HCT116 (cell line): ENCODE measurements around the gene DUS3L. TPM values are rescaled to one million over a fixed set of nuclear protein-coding genes. Genes with fewer than 3 reads are reported as not detected.

ENCODE experiments used
- ATAC-seq: fragments of 200-7000 bp; cut with Tn5 transposase; 2 replicates; pipeline ENCODE4 v1.9.1; 2020; ENCODE audit warnings: mild to moderate bottlenecking, moderate library complexity
- BruUV-seq: library from RNA; stranded (reverse); fragments of 400-500 nt; replicated peaks from 2 replicates; lab custom pipeline; 2021; lab: Mats Ljungman, UMichigan
- CTCF ChIA-PET: fragments of 300-600 bp; sonication (Branson Sonifier 250); formaldehyde crosslinking; loops from one replicate; lab custom pipeline; 2021; ENCODE audit warnings: antibody characterized with exemption; lab: Charles Lee
- POLR2A ChIA-PET: fragments of 300-600, 350-600 bp; sonication (Branson Sonifier 250); formaldehyde crosslinking; loops from one replicate; lab custom pipeline; 2021; ENCODE audit warnings: antibody characterized with exemption; lab: Charles Lee
- RAD21 ChIA-PET, 2 experiments: fragments of 300-600 bp; sonication (Branson Sonifier 250); formaldehyde crosslinking; loops; one replicate each; lab custom pipeline; 2023; ENCODE audit warnings: low total read pairs in 2 of 2; ENCODE audit not compliant: uncharacterized antibody in 2 of 2, unreplicated experiment in 2 of 2, low non-redundant PET in 1 of 2; lab: Charles Lee
- DNase-seq: peaks from one replicate; pipeline ENCODE4 v3.0.0-alpha.2; 2010; ENCODE audit warnings: low read depth, low spot score
- H2AFZ ChIP-seq: fragments of 200-600 bp; shearing (Covaris generic), sonication (generic); 2 replicates; pipeline ENCODE4 v1.6.1; 2017; ENCODE audit warnings: low read depth, mixed run types, mixed read lengths, antibody characterized with exemption, low read length; ENCODE audit not compliant: poor library complexity, severe bottlenecking
- H3K27ac ChIP-seq: 2 replicates; pipeline ENCODE4 v1.5.1; 2012; ENCODE audit warnings: low read depth, low read length
- H3K27me3 ChIP-seq: fragments of 200-600 bp; sonication (generic); 2 replicates; pipeline ENCODE4 v1.6.1; 2016; ENCODE audit warnings: mixed run types, low read length, mixed read lengths; ENCODE audit not compliant: insufficient read depth
- H3K36me3 ChIP-seq, 2 experiments: fragments of 200-500 bp in 1 of 2; fragments of 200-600 bp in 1 of 2; sonication (Bioruptor generic) in 1 of 2; sonication (generic) in 1 of 2; 2 replicates each; pipeline versions ENCODE4 v1.5.1 to v1.6.1; 2014 to 2016; ENCODE audit warnings: low read length in 2 of 2, inconsistent platforms in 1 of 2, mixed read lengths in 1 of 2, mixed run types in 1 of 2; ENCODE audit not compliant: insufficient read depth in 2 of 2, control insufficient read depth in 1 of 2
- H3K4me1 ChIP-seq, 2 experiments: fragments of 200-600 bp in 1 of 2; sonication (generic) in 1 of 2; 2 replicates each; pipeline versions ENCODE4 v1.5.1 to v1.6.1; 2012 to 2017; ENCODE audit warnings: low read length in 2 of 2, inconsistent platforms in 1 of 2, mild to moderate bottlenecking in 1 of 2, mixed read lengths in 1 of 2, mixed run types in 1 of 2, moderate library complexity in 1 of 2; ENCODE audit not compliant: insufficient read depth in 2 of 2, control insufficient read depth in 1 of 2
- H3K4me2 ChIP-seq: fragments of 200-600 bp; sonication (generic); 2 replicates; pipeline ENCODE4 v1.6.1; 2017; ENCODE audit warnings: mixed run types, low read length, mixed read lengths
- H3K4me3 ChIP-seq, 2 experiments: fragments of 200-600 bp in 1 of 2; sonication (generic) in 1 of 2; replicated peaks in 1 of 2; 2 replicates each; pipeline ENCODE4 v1.5.1; 2011 to 2016; ENCODE audit warnings: low read length in 2 of 2, control low read depth in 1 of 2, low read depth in 1 of 2, mild to moderate bottlenecking in 1 of 2, mixed read lengths in 1 of 2, mixed run types in 1 of 2
- H3K79me2 ChIP-seq: fragments of 200-600 bp; sonication (generic); 2 replicates; pipeline ENCODE4 v1.6.1; 2017; ENCODE audit warnings: mild to moderate bottlenecking, mixed run types, low read length, moderate library complexity, mixed read lengths; ENCODE audit not compliant: insufficient read depth
- H3K9ac ChIP-seq: fragments of 200-600 bp; sonication (generic); 2 replicates; pipeline ENCODE4 v1.6.1; 2016; ENCODE audit warnings: low read length, mixed read lengths
- H3K9me2 ChIP-seq: fragments of 200-600 bp; sonication (generic), shearing (Covaris generic); 2 replicates; pipeline ENCODE4 v1.6.1; 2017; ENCODE audit warnings: mixed run types, mild to moderate bottlenecking, moderate library complexity; ENCODE audit not compliant: insufficient read depth
- H3K9me3 ChIP-seq, 2 experiments: fragments of 200-500 bp in 1 of 2; fragments of 200-600 bp in 1 of 2; sonication (Bioruptor generic) in 1 of 2; sonication (generic) in 1 of 2; 2 replicates each; pipeline ENCODE4 v1.6.1; 2014 to 2017; ENCODE audit warnings: low read length in 2 of 2, mixed read lengths in 2 of 2, inconsistent platforms in 1 of 2, low read depth in 1 of 2, mild to moderate bottlenecking in 1 of 2, mixed run types in 1 of 2, moderate library complexity in 1 of 2; ENCODE audit not compliant: control insufficient read depth in 1 of 2, insufficient read depth in 1 of 2
- H4K20me1 ChIP-seq: fragments of 200-600 bp; sonication (generic), shearing (Covaris generic); 2 replicates; pipeline ENCODE4 v1.6.1; 2017; ENCODE audit warnings: mixed run types, mild to moderate bottlenecking, moderate library complexity; ENCODE audit not compliant: insufficient read depth
- CEBPB ChIP-seq: IDR thresholded peaks from 2 replicates; pipeline ENCODE4 v1.6.1; 2012; ENCODE audit warnings: low read depth
- EGR1 ChIP-seq: IDR thresholded peaks from 2 replicates; pipeline ENCODE4 v1.6.1; 2012; ENCODE audit warnings: low read depth
- ELF1 ChIP-seq: IDR thresholded peaks from 2 replicates; pipeline ENCODE4 v1.6.1; 2012; ENCODE audit warnings: low read depth, borderline replicate concordance
- EZH2 ChIP-seq: fragments of 200-600 bp; sonication (generic); IDR thresholded peaks from 2 replicates; pipeline ENCODE4 v1.6.1; 2017; ENCODE audit warnings: antibody characterized with exemption, mixed run types
- EZH2phosphoT487 ChIP-seq: fragments of 200-600 bp; IDR thresholded peaks from 2 replicates; pipeline ENCODE4 v1.6.1; 2018; ENCODE audit warnings: antibody characterized with exemption, borderline replicate concordance
- FOSL1 ChIP-seq: IDR thresholded peaks from 2 replicates; pipeline ENCODE4 v1.6.1; 2012; ENCODE audit warnings: low read depth
- JUND ChIP-seq: IDR thresholded peaks from 2 replicates; pipeline ENCODE4 v1.6.1; 2012
- POLR2A ChIP-seq: IDR thresholded peaks from 2 replicates; pipeline ENCODE4 v1.7.0; 2011; ENCODE audit warnings: borderline replicate concordance; ENCODE audit not compliant: insufficient read depth, insufficient read length; ENCODE audit errors: extremely low read depth
- POLR2AphosphoS5 ChIP-seq: IDR thresholded peaks from 2 replicates; pipeline ENCODE4 v1.6.1; 2011; ENCODE audit warnings: mild to moderate bottlenecking, low read depth, low read length, moderate library complexity
- SIN3A ChIP-seq: IDR thresholded peaks from 2 replicates; pipeline ENCODE4 v1.6.1; 2012; ENCODE audit warnings: low read depth
- TCF7L2 ChIP-seq: IDR thresholded peaks from 2 replicates; pipeline ENCODE4 v1.7.0; 2011; ENCODE audit warnings: borderline replicate concordance, inconsistent platforms; ENCODE audit not compliant: insufficient read depth, insufficient read length; ENCODE audit errors: extremely low read depth
- intact Hi-C: fragments of 100-400 bp; cut with micrococcal nuclease; formaldehyde crosslinking; loops from 2 replicates; pipeline ENCODE4 v1.10.0; 2022
- total RNA-seq: library from RNA; stranded (reverse); gene quantifications from one replicate; pipeline ENCODE4 v1.2.1, GENCODE V29; 2021; ENCODE audit not compliant: unreplicated experiment
- TF ChIP-seq, protein P1 (sequence below): IDR thresholded peaks from 2 replicates; pipeline ENCODE4 v1.6.1; 2012; ENCODE audit warnings: low read depth

DUS3L gene
- total RNA-seq, 1 experiment from 2014 or later: 78.1 TPM

DNA sequence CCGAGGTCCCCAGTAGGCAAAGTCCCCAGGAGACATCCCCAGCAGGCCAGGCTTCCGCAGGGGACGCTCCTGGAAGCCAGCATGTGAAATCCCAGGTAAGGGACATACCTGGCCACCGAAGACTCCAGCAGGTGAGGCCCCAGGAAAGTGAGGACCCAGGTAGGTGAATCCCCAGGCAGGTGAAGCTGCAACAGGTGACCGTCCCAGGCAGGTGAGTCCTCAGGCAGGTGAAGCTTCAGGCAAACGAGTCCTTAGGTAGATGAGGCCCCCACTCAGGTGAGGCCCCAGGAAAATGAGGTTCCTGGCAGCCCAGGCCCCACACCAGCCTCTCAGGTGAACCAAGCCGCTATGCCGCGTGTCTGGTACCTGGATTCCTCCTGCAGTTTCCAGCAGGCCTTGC is 40.2 kb upstream of the DUS3L start:
- ChIA-PET RAD21 (no interaction called here), POLR2A (no interaction called here), CTCF (no interaction called here)
- intact Hi-C loops: no loop called here
- Histone ChIP-seq H3K9ac (no peak overlapping the region), H3K9me2 (no peaks in the 10 kb centered on the region), H3K36me3 (no peaks in the 10 kb centered on the region), H3K4me1 (peaks cover 14 to 33% of the 10 kb centered on the region in 2 experiments), H3K79me2 (no peaks in the 10 kb centered on the region), H2AFZ (no peak overlapping the region), H3K9me3 (no peaks in the 10 kb centered on the region), H3K27ac (no peak overlapping the region), H4K20me1 (no peaks in the 10 kb centered on the region), H3K4me2 (no peak overlapping the region), H3K27me3 (no peaks in the 10 kb centered on the region), H3K4me3 (no peak overlapping the region)
- BruUV-seq: no TSS peak
- DNase-seq (no peak), ATAC-seq (no peak)
- TF ChIP-seq, protein P1, sequence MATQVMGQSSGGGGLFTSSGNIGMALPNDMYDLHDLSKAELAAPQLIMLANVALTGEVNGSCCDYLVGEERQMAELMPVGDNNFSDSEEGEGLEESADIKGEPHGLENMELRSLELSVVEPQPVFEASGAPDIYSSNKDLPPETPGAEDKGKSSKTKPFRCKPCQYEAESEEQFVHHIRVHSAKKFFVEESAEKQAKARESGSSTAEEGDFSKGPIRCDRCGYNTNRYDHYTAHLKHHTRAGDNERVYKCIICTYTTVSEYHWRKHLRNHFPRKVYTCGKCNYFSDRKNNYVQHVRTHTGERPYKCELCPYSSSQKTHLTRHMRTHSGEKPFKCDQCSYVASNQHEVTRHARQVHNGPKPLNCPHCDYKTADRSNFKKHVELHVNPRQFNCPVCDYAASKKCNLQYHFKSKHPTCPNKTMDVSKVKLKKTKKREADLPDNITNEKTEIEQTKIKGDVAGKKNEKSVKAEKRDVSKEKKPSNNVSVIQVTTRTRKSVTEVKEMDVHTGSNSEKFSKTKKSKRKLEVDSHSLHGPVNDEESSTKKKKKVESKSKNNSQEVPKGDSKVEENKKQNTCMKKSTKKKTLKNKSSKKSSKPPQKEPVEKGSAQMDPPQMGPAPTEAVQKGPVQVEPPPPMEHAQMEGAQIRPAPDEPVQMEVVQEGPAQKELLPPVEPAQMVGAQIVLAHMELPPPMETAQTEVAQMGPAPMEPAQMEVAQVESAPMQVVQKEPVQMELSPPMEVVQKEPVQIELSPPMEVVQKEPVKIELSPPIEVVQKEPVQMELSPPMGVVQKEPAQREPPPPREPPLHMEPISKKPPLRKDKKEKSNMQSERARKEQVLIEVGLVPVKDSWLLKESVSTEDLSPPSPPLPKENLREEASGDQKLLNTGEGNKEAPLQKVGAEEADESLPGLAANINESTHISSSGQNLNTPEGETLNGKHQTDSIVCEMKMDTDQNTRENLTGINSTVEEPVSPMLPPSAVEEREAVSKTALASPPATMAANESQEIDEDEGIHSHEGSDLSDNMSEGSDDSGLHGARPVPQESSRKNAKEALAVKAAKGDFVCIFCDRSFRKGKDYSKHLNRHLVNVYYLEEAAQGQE: no peak
- TF ChIP-seq JUND: no peak
- no peak for TF ChIP-seq EZH2
- TF ChIP-seq EGR1: no peak

DNA sequence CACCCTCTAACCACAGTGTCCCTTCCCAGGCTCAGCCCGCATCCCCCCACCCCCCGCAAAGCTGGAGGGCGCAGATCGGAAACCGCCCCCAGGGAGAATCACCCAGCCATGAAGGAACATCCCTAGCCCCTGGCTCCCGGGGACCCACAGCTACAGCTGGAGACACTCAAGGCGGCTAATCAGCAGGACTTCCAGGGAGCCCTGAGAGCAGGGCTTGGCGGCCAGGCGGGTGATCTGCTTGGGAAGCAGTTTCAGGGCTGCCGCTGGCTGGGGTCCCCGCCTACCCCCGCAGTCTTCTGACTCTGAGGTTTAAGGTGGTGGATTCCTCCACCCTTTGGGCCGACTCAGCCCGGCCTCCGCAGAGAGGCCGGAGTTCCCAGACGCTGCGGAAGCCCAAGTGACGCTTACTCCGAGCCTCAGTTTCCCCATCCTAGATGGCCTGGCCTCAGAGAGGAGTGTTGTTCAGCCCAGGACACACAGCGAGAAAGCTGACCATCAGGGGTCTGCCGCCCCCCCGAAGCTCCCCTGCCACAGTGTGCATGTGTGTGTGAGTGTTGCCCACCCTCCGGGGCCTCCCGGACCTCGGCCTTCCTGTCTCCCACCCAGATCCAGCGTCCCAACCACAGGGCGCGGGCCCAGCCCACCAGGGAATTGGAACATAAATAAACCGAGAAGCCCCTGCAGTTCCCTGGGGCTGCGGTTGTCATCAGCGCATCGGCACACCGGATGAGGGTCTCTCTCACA is 38.8 kb upstream of the DUS3L start:
- Histone ChIP-seq H2AFZ (no peak overlapping the region), H3K27ac (peak overlapping the region; percentile 92; the same call in 1 of the 2 replicates), H3K4me2 (peak overlapping the region; percentile 96), H3K27me3 (no peaks in the 10 kb centered on the region), H3K4me1 (peaks cover 15 to 35% of the 10 kb centered on the region in 2 experiments), H3K79me2 (no peaks in the 10 kb centered on the region), H3K36me3 (no peaks in the 10 kb centered on the region), H3K9ac (peak overlapping the region; percentile 96), H4K20me1 (no peaks in the 10 kb centered on the region), H3K4me3 (peak overlapping the region; percentile 83 to 97), H3K9me2 (no peaks in the 10 kb centered on the region), H3K9me3 (no peaks in the 10 kb centered on the region)
- no TSS peak for BruUV-seq
- ChIA-PET POLR2A (interaction anchor here (1.8 to 2.9 kb wide), 6 partner anchors 11 to 113 kb away, joined by 4 to 34 read pairs (median 18); partner anchors contain the start of genes DUS3L, FUT3, FUT6 and NDUFA11), RAD21 (no interaction called here), CTCF (interaction anchor here (3.6 kb wide), 1 partner anchor 26 kb away, joined by 49 read pairs; the partner anchor contains the start of gene NRTN)
- intact Hi-C loops: loop anchor here (2.0 kb wide), 1 partner anchor 63 kb away; no protein-coding TSS in a partner anchor
- DNase-seq: no peak
- no peak for TF ChIP-seq SIN3A
- TF ChIP-seq JUND: no peak
- no peak for TF ChIP-seq POLR2AphosphoS5
- no peak for TF ChIP-seq FOSL1
- TF ChIP-seq ELF1: no peak
- no peak for TF ChIP-seq CEBPB
- TF ChIP-seq POLR2A: no peak
- no peak for TF ChIP-seq EZH2phosphoT487
- TF ChIP-seq, protein P1: no peak
- no peak for TF ChIP-seq TCF7L2
- ATAC-seq: no peak
